ENCODE data around the gene CDKN2B.

The CDKN2B gene

DNA sequence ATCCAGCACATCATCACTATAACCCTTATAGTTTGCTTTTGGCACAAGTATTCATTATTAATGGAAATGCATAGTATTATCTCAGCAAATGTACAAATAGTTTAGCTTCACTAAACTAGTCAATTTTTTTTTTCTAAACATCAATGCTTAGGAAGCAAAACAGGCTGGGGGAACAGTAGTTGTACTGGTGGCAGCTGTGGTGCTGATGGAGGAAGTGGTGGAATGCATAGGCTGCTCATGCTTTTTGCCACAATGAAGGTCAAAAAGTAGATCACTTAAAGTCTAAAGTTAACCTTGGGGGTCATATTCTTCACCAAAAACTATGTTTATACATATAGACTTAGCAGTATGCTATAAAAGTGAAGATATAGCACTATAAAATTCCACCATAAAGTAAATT is 36.3 kb upstream of the CDKN2B start:
- Histone ChIP-seq H3K9ac (ENCODE audit: low read length) (no peak overlapping the region), H3K27me3 (ENCODE audit: control insufficient read depth, insufficient read depth, low read length) (no peaks in the 10 kb centered on the region), H3K4me1 (ENCODE audit: control insufficient read depth, insufficient read depth, low read length) (no peaks in the 10 kb centered on the region), H3K27ac (ENCODE audit: low read depth, low read length) (no peak overlapping the region), H3K36me3 (ENCODE audit: control insufficient read depth, insufficient read depth, low read length) (no peaks in the 10 kb centered on the region), H3K4me3 (ENCODE audit: low read length) (no peak overlapping the region)

GRCh38 chr9:22044583-22044982 is 35.5 kb upstream of the CDKN2B start:
- Histone ChIP-seq H3K36me3 (ENCODE audit: control insufficient read depth, insufficient read depth, low read length) (no peaks in the 10 kb centered on the region), H3K4me1 (ENCODE audit: control insufficient read depth, insufficient read depth, low read length) (no peaks in the 10 kb centered on the region), H3K27me3 (ENCODE audit: control insufficient read depth, insufficient read depth, low read length) (no peaks in the 10 kb centered on the region), H3K9ac (ENCODE audit: low read length) (no peak overlapping the region), H3K27ac (ENCODE audit: low read depth, low read length) (no peak overlapping the region), H3K4me3 (ENCODE audit: low read length) (no peak overlapping the region)

DNA sequence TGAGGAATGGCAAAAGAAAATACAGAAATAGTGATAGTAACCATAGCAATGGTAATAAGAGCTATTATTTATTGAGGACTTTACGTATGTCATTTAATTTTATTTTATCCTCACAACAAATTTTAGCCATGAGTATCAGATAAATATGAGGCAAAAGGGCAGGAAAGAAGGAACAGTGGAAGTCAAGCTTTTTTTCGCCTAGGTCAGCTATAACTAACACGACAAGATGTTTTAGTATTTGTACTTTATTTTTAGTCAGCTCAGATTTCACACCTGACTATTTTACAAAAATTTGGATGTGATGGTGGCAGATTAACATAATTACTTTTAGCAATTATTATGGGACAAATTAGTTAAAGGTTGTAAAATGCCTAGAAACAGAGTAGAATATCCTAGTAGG is 34.8 kb upstream of the CDKN2B start:
- Histone ChIP-seq H3K4me1 (ENCODE audit: control insufficient read depth, insufficient read depth, low read length) (no peaks in the 10 kb centered on the region), H3K27ac (ENCODE audit: low read depth, low read length) (no peak overlapping the region), H3K9ac (ENCODE audit: low read length) (no peak overlapping the region), H3K27me3 (ENCODE audit: control insufficient read depth, insufficient read depth, low read length) (no peaks in the 10 kb centered on the region), H3K36me3 (ENCODE audit: control insufficient read depth, insufficient read depth, low read length) (no peaks in the 10 kb centered on the region), H3K4me3 (ENCODE audit: low read length) (no peak overlapping the region)

DNA sequence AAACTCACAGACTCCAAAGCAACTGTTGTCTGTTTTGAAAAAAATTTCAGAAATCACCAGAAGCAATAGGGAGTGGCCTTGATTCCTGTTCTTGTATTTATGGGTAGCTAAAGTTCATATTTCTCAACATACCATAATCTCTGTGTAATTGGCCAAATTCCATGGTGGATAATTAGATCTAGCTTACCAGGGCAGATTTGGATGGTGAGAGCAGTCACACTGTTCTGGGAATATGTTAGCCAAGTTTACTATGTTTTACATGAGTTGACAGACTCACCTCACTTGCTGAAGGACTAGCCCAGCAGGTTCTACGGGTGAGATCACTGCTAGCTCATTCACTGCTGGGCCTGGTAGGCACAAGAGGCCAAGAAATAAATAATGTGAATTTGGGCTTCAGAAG is 32.7 kb upstream of the CDKN2B start:
- Histone ChIP-seq H3K27me3 (ENCODE audit: control insufficient read depth, insufficient read depth, low read length) (no peaks in the 10 kb centered on the region), H3K27ac (ENCODE audit: low read depth, low read length) (no peak overlapping the region), H3K36me3 (ENCODE audit: control insufficient read depth, insufficient read depth, low read length) (no peaks in the 10 kb centered on the region), H3K9ac (ENCODE audit: low read length) (no peak overlapping the region), H3K4me1 (ENCODE audit: control insufficient read depth, insufficient read depth, low read length) (no peaks in the 10 kb centered on the region), H3K4me3 (ENCODE audit: low read length) (no peak overlapping the region)

DNA sequence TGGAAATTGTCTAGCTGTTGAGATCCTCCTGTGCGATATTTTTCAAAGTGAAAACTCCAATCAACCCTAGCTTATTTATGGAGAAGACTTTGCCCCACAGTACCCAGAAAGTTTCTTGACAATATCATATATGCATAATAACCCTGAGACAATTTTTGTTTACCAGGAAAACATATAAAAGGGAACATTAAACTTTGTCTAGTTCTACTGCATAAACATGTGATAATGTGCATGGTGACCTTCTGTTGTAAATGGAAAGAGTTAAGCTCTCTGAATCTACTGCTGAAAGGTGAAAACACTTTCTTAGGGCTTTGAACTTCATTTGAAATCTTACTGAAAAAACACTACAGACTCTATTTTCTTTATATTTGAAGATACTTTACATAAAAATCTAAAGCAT is 32.2 kb upstream of the CDKN2B start:
- H3K27me3 ChIP-seq (ENCODE audit: control insufficient read depth, insufficient read depth, low read length) = no peaks in the 10 kb centered on the region
- H3K4me3 ChIP-seq (ENCODE audit: low read length) = no peak overlapping the region
- no peaks in the 10 kb centered on the region for H3K4me1 ChIP-seq (ENCODE audit: control insufficient read depth, insufficient read depth, low read length)
- no peaks in the 10 kb centered on the region for H3K36me3 ChIP-seq (ENCODE audit: control insufficient read depth, insufficient read depth, low read length)
- no peak overlapping the region for H3K27ac ChIP-seq (ENCODE audit: low read depth, low read length)
- no peak overlapping the region for H3K9ac ChIP-seq (ENCODE audit: low read length)

DNA sequence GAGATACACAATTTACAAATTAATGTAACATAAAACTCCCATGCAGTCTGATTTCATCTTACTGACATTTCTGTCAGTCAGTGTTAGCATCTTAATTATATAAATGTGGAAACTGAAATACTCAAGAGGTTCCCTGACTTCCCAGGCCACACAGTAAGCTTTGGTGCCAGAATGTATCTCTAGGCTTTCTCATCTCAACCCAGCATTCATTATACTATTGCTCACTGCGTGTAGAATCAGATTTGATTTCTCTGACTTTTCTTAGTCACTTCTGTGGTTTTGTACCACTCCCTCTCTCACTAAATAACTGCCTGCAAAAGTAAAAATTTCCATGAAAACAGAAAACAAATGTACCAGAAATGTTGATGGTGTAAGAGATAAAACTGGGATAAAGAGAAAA is 31.7 kb upstream of the CDKN2B start:
- H3K4me3 ChIP-seq (ENCODE audit: low read length) = no peak overlapping the region
- H3K27me3 ChIP-seq (ENCODE audit: control insufficient read depth, insufficient read depth, low read length) = no peaks in the 10 kb centered on the region
- H3K4me1 ChIP-seq (ENCODE audit: control insufficient read depth, insufficient read depth, low read length) = no peaks in the 10 kb centered on the region
- no peak overlapping the region for H3K27ac ChIP-seq (ENCODE audit: low read depth, low read length)
- H3K9ac ChIP-seq (ENCODE audit: low read length) = no peak overlapping the region
- no peaks in the 10 kb centered on the region for H3K36me3 ChIP-seq (ENCODE audit: control insufficient read depth, insufficient read depth, low read length)

DNA sequence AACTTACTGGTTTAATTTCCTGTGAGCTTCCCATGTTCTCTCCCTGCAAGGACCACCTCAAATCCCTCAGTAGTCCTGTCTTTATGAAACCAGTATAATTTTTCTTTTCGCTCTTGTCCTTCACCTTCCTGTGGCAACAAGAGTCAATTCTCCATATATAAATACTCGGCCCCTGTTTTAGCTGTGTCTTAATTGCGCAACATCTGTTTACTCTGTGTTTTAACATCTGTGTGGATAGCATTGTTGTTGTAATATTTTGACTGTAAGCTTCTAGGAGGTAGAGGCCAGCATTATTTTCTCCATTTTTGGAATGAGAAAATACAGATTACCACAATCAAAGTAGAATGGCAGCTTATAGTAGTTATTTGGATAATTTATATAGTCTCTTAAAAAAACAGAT is 30.2 kb upstream of the CDKN2B start:
- Histone ChIP-seq H3K4me3 (ENCODE audit: low read length) (no peak overlapping the region), H3K27ac (ENCODE audit: low read depth, low read length) (no peak overlapping the region), H3K27me3 (ENCODE audit: control insufficient read depth, insufficient read depth, low read length) (no peaks in the 10 kb centered on the region), H3K9ac (ENCODE audit: low read length) (no peak overlapping the region), H3K36me3 (ENCODE audit: control insufficient read depth, insufficient read depth, low read length) (no peaks in the 10 kb centered on the region), H3K4me1 (ENCODE audit: control insufficient read depth, insufficient read depth, low read length) (no peaks in the 10 kb centered on the region)

DNA sequence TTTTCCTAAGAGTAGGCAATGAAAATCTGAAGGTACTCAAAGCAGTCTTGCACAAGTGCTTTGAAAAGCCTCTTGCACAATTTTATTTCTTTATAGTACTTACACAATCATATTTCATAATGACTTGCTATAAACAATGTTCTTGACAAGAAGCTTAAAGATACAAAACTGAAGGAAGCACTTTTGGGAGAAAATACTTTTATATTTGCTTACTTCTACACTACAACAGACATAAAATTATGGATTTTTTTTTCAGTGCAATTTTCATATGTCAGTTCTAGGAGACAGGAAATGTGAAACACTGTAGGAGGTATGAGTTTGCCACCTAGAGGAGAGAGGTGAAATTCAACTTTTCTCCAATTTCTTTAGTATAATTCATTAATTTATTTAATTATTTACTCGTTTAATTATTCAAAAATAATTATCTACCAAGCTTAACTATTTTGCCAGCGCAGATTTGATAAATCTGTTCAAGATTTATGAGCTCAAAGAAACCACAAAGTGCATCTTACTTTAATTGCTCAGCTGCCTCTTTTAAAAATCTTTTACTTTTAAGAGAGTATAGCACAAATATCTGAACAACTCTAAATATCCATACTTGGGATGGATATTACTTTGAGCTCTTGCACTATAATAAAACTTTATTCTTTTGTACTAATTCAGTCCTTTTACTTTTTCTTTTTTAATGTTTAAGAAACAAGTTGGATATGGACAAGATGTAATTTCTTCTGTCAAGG is 29.0 kb upstream of the CDKN2B start:
- no peaks in the 10 kb centered on the region for H3K36me3 ChIP-seq (ENCODE audit: control insufficient read depth, insufficient read depth, low read length)
- H3K9ac ChIP-seq (ENCODE audit: low read length) = no peak overlapping the region
- no peaks in the 10 kb centered on the region for H3K27me3 ChIP-seq (ENCODE audit: control insufficient read depth, insufficient read depth, low read length)
- no peak overlapping the region for H3K4me3 ChIP-seq (ENCODE audit: low read length)
- H3K27ac ChIP-seq (ENCODE audit: low read depth, low read length) = no peak overlapping the region
- H3K4me1 ChIP-seq (ENCODE audit: control insufficient read depth, insufficient read depth, low read length) = no peaks in the 10 kb centered on the region

- no peak overlapping the region for H3K27ac ChIP-seq (ENCODE audit: low read depth, low read length)
- no peaks in the 10 kb centered on the region for H3K36me3 ChIP-seq (ENCODE audit: control insufficient read depth, insufficient read depth, low read length)
- H3K9ac ChIP-seq (ENCODE audit: low read length) = no peak overlapping the region
- no peaks in the 10 kb centered on the region for H3K27me3 ChIP-seq (ENCODE audit: control insufficient read depth, insufficient read depth, low read length)
- no peak overlapping the region for H3K4me3 ChIP-seq (ENCODE audit: low read length)
- no peaks in the 10 kb centered on the region for H3K4me1 ChIP-seq (ENCODE audit: control insufficient read depth, insufficient read depth, low read length)
Observed at GRCh38 chr9:22036866-22037626, 27.9 kb upstream of the CDKN2B start.

DNA sequence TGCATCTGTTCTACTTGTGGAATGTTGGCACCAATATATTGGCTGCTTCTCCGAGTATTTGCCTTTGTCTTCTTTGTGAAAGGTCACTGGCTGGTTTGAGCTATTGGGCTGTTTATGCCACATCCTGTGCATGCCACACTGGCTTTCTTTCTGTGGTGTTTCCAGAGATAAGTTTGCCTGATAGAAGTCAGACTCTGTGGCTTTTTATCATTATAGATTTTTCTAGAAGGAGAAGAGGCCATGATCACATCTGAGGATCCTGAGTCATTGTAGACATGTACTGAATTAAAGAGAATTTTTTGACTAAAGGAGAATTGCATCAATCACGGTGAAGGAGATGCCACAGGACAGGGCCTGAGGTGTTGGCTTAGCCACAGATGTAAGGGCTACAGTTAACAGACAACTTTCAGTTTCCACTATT is 26.5 kb upstream of the CDKN2B start:
- H3K4me1 ChIP-seq (ENCODE audit: control insufficient read depth, insufficient read depth, low read length) = no peaks in the 10 kb centered on the region
- H3K27ac ChIP-seq (ENCODE audit: low read depth, low read length) = no peak overlapping the region
- no peaks in the 10 kb centered on the region for H3K36me3 ChIP-seq (ENCODE audit: control insufficient read depth, insufficient read depth, low read length)
- no peak overlapping the region for H3K9ac ChIP-seq (ENCODE audit: low read length)
- no peak overlapping the region for H3K4me3 ChIP-seq (ENCODE audit: low read length)
- no peaks in the 10 kb centered on the region for H3K27me3 ChIP-seq (ENCODE audit: control insufficient read depth, insufficient read depth, low read length)

DNA sequence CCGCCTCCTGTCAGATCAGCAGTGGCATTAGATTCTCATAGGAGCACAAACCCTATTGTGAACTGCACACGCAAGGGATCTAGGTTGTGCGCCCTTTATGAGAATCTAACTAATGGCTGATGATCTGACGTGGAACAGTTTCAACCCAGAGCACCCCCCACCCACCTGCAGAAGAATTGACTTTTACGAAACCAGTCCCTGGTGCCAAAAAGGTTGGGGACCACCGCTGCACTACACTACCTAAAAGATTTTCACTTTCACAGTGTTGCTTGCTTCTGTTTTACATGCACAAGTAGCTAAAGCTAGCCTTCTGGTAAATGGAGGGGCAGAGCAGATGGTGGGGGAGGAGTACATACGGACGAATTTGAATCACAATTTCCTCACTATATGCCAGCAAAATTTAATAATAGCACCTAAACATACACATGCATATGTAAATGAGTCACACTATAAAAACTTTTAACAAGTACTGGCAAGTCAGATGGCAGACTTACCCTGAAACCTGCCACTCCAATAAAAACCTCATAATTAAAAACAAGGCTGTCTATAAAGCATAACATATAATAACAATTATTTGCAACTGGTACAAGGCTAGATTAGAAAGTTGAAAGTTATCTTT is 24.0 kb upstream of the CDKN2B start:
- no peak overlapping the region for H3K27ac ChIP-seq (ENCODE audit: low read depth, low read length)
- H3K27me3 ChIP-seq (ENCODE audit: control insufficient read depth, insufficient read depth, low read length) = no peaks in the 10 kb centered on the region
- no peaks in the 10 kb centered on the region for H3K4me1 ChIP-seq (ENCODE audit: control insufficient read depth, insufficient read depth, low read length)
- no peak overlapping the region for H3K9ac ChIP-seq (ENCODE audit: low read length)
- no peaks in the 10 kb centered on the region for H3K36me3 ChIP-seq (ENCODE audit: control insufficient read depth, insufficient read depth, low read length)
- no peak overlapping the region for H3K4me3 ChIP-seq (ENCODE audit: low read length)

DNA sequence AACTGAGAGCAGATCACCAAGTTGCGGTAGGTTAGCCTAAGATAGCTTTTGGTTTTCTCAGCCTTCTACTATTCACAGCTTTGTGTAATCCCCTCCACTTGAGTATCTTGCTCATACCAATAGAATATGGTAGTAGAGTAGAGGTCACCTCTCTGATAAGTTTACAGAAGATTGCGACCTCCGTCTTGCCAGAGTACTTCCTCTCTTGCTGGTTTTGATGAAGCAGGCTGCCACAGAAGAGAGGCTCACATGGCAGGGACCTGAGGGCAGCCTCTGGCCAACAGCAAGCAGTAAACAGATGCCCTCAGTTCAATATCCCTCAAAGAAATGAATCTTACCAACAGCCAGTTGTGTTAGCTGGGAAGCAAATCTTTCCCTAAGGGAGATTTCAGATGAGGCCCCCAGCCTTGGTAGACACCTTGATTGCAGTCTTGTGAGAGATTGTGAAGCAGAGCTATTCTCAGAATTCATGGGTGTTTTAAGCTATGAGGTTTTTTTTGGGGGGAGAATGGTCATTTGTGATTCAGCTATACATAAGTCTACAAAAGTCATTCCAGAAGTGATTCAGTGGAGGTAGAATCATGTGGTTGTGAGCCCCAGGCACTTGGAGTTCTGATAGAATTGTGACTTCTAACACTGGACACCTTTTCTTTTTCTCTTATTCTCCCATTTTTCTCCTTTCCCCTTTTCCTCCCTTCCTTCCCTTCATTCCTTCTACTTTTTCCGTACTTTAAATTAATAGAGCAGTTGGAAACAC is 22.7 kb upstream of the CDKN2B start:
- Histone ChIP-seq H3K4me1 (ENCODE audit: control insufficient read depth, insufficient read depth, low read length) (no peaks in the 10 kb centered on the region), H3K27me3 (ENCODE audit: control insufficient read depth, insufficient read depth, low read length) (no peaks in the 10 kb centered on the region), H3K9ac (ENCODE audit: low read length) (no peak overlapping the region), H3K27ac (ENCODE audit: low read depth, low read length) (no peak overlapping the region), H3K36me3 (ENCODE audit: control insufficient read depth, insufficient read depth, low read length) (no peaks in the 10 kb centered on the region), H3K4me3 (ENCODE audit: low read length) (no peak overlapping the region)
